ENCODE results near the gene LTF. TPM values are rescaled to one million over a fixed set of nuclear protein-coding genes. Genes with fewer than 3 reads are reported as not detected.
A peak's percentile ranks its signal among the peaks of the same experiment; 100 is the strongest.
"Not testable (repeated sequence)": the region's sequence is repeated elsewhere in the genome, so short reads cannot be mapped to it uniquely, and the experiment has no call there.

The LTF gene
- total RNA-seq, 1 donor from 2014 or later: 3.7 TPM

- intact Hi-C loops (cut with micrococcal nuclease): no loop called here
- no peak for ATAC-seq
- no peak for DNase-seq
Measured at GRCh38 chr3:46454209-46454595, 10.5 kb downstream of the LTF start.

GRCh38 chr3:46453526-46454208 lies 11.0 kb downstream of the LTF start:
- no peak for DNase-seq
- no peak for ATAC-seq
- intact Hi-C loops (cut with micrococcal nuclease): no loop called here

GRCh38 chr3:46449755-46450552 lies 14.8 kb downstream of the LTF start:
- intact Hi-C loops (cut with micrococcal nuclease): no loop called here
- DNase-seq: no peak
- ATAC-seq: peak; percentile 43

- ATAC-seq (no peak), DNase-seq (no peak)
- intact Hi-C loops (cut with micrococcal nuclease): no loop called here
Measured at GRCh38 chr3:46448721-46449120, 16.0 kb downstream of the LTF start.

GRCh38 chr3:46447228-46447985 lies 17.3 kb downstream of the LTF start:
- intact Hi-C loops (cut with micrococcal nuclease): no loop called here
- ATAC-seq (peak; percentile 68), DNase-seq (no peak)

- ATAC-seq (peak; percentile 36), DNase-seq (no peak)
- intact Hi-C loops (cut with micrococcal nuclease): no loop called here
Measured at GRCh38 chr3:46442576-46443530, 21.9 kb downstream of the LTF start.

- ATAC-seq (no peak), DNase-seq (no peak)
- intact Hi-C loops (cut with micrococcal nuclease): no loop called here
Measured at GRCh38 chr3:46440531-46441294, 24.0 kb downstream of the LTF start.

- ATAC-seq (no peak), DNase-seq (no peak)
- intact Hi-C loops (cut with micrococcal nuclease): no loop called here
Measured at GRCh38 chr3:46438831-46439230, 25.9 kb downstream of the LTF start.

- intact Hi-C loops (cut with micrococcal nuclease): no loop called here
- ATAC-seq (no peak), DNase-seq (no peak)
Measured at GRCh38 chr3:46435081-46435726, 29.5 kb downstream of the LTF start.

GRCh38 chr3:46433841-46434240 lies 30.9 kb downstream of the LTF start:
- intact Hi-C loops (cut with micrococcal nuclease): no loop called here
- ATAC-seq (no peak), DNase-seq (no peak)

GRCh38 chr3:46433118-46433517 lies 31.6 kb downstream of the LTF start:
- ATAC-seq; DNase-seq; intact Hi-C loops (cut with micrococcal nuclease): not testable (repeated sequence)

- ATAC-seq; intact Hi-C loops (cut with micrococcal nuclease); DNase-seq: not testable (repeated sequence)
Measured at GRCh38 chr3:46431905-46432304, 32.8 kb downstream of the LTF start.

- ATAC-seq; intact Hi-C loops (cut with micrococcal nuclease); DNase-seq: not testable (repeated sequence)
Measured at GRCh38 chr3:46430879-46431278, 33.8 kb downstream of the LTF start.

- ATAC-seq: no peak
- intact Hi-C loops (cut with micrococcal nuclease): no loop called here
- DNase-seq: no peak
Measured at GRCh38 chr3:46429671-46430070, 35.0 kb downstream of the LTF start.

GRCh38 chr3:46429250-46429649 lies 35.5 kb downstream of the LTF start:
- ATAC-seq: no peak
- intact Hi-C loops (cut with micrococcal nuclease): no loop called here
- no peak for DNase-seq

GRCh38 chr3:46427916-46428833 lies 36.5 kb downstream of the LTF start:
- DNase-seq (no peak), ATAC-seq (peak; percentile 99)
- intact Hi-C loops (cut with micrococcal nuclease): no loop called here

GRCh38 chr3:46427404-46427803 lies 37.3 kb downstream of the LTF start:
- intact Hi-C loops (cut with micrococcal nuclease); ATAC-seq: not testable (repeated sequence)

More at GRCh38 chr3:46427404-46427803, 37.3 kb downstream of the LTF start:
- not testable (repeated sequence) for DNase-seq
